Hepatocyte (in vitro differentiated cells): ENCODE measurements around the gene PRSS22. TPM values are rescaled to one million over a fixed set of nuclear protein-coding genes. Genes with fewer than 3 reads are reported as not detected.
A peak's percentile ranks its signal among the peaks of the same experiment; 100 is the strongest.

ENCODE experiments used
- DNase-seq: peaks from one replicate; pipeline ENCODE4 v3.0.0-alpha.2; 2016; ENCODE audit warnings: low spot score
- H2AFZ ChIP-seq: fragments of 200-600 bp; sonication (generic); 2 replicates; pipeline ENCODE4 v1.6.0; 2016; ENCODE audit warnings: antibody characterized with exemption, mild to moderate bottlenecking
- H3K27ac ChIP-seq: fragments of 200-600 bp; sonication (generic); 2 replicates; pipeline ENCODE4 v1.5.1; 2016; ENCODE audit warnings: mild to moderate bottlenecking
- H3K27me3 ChIP-seq: fragments of 200-600 bp; sonication (generic); 2 replicates; pipeline ENCODE4 v1.6.1; 2016
- H3K36me3 ChIP-seq: fragments of 200-600 bp; sonication (generic); replicated peaks from 2 replicates; pipeline ENCODE4 v1.5.1; 2016; ENCODE audit warnings: low read depth; ENCODE audit not compliant: insufficient read depth
- H3K4me1 ChIP-seq: fragments of 200-600 bp; sonication (generic); 2 replicates; pipeline ENCODE4 v1.5.1; 2016; ENCODE audit warnings: mild to moderate bottlenecking, moderate library complexity; ENCODE audit not compliant: insufficient read depth
- H3K4me2 ChIP-seq: fragments of 200-600 bp; sonication (generic); 2 replicates; pipeline ENCODE4 v1.6.0; 2016
- H3K4me3 ChIP-seq: fragments of 200-600 bp; sonication (generic); 2 replicates; pipeline ENCODE4 v1.5.1; 2016; ENCODE audit warnings: mild to moderate bottlenecking
- H3K79me2 ChIP-seq: fragments of 200-600 bp; sonication (generic); 2 replicates; pipeline ENCODE4 v1.6.0; 2017; ENCODE audit warnings: mild to moderate bottlenecking
- H3K9me2 ChIP-seq: fragments of 200-600 bp; sonication (generic); replicated peaks from 2 replicates; pipeline ENCODE4 v1.6.0; 2017; ENCODE audit warnings: mild to moderate bottlenecking; ENCODE audit not compliant: insufficient read depth
- H3K9me3 ChIP-seq: fragments of 200-600 bp; sonication (generic); 2 replicates; pipeline ENCODE4 v1.5.1; 2016; ENCODE audit warnings: low read depth, mild to moderate bottlenecking
- H4K20me1 ChIP-seq: fragments of 200-600 bp; sonication (generic); 2 replicates; pipeline ENCODE4 v1.6.0; 2016; ENCODE audit warnings: mild to moderate bottlenecking; ENCODE audit not compliant: insufficient read depth, poor library complexity, severe bottlenecking
- CTCF ChIP-seq: fragments of 200-600 bp; sonication (generic); IDR thresholded peaks from 2 replicates; pipeline ENCODE4 v1.5.1; 2016; ENCODE audit warnings: antibody characterized with exemption, mild to moderate bottlenecking; ENCODE audit not compliant: poor library complexity
- EZH2 ChIP-seq: fragments of 200-600 bp; sonication (generic); IDR thresholded peaks from 2 replicates; pipeline ENCODE4 v1.6.1; 2016; ENCODE audit warnings: antibody characterized with exemption, mild to moderate bottlenecking, borderline replicate concordance
- EZH2phosphoT487 ChIP-seq: fragments of 200-600 bp; sonication (generic); IDR thresholded peaks from one replicate; pipeline ENCODE4 v1.6.1; 2018; ENCODE audit warnings: antibody characterized with exemption, mild to moderate bottlenecking, low read depth, moderate library complexity; ENCODE audit not compliant: unreplicated experiment, severe bottlenecking
- WGBS: methylation state at CpG from one replicate; pipeline ENCODE4 v1.1.6; 2016; ENCODE audit warnings: low lambda C conversion rate; ENCODE audit errors: missing lambda C conversion rate; 5-methylcytosine and 5-hydroxymethylcytosine counted together
- polyA plus RNA-seq: library from polyadenylated mRNA; unstranded; fragments of >200 nt; fragmentation: Nextera tagmentation; extraction: Ambion mirVana; gene quantifications from 2 replicates; pipeline ENCODE4 v1.2.1, GENCODE V29; 2016
- total RNA-seq: library from RNA; depleted of rRNA; stranded (reverse); fragments of >200 nt; gene quantifications from 2 replicates; pipeline ENCODE4 v1.2.3, GENCODE V29; 2014

Gene PRSS22
- total and polyA plus RNA-seq, 2 experiments from 2014 or later = 60.2 to 66.3 TPM

- H3K79me2 ChIP-seq = no peaks in the 10 kb centered on the region
These were observed 44.6 kb upstream of the PRSS22 start for GRCh38 chr16:2902337-2903130.

GRCh38 chr16:2900526-2901075 lies 42.6 kb upstream of the PRSS22 start:
- Histone ChIP-seq H3K36me3 (no peaks in the 10 kb centered on the region), H3K9me2 (no peaks in the 10 kb centered on the region), H3K4me2 (no peak overlapping the region), H3K27ac (no peak overlapping the region), H3K9me3 (no peaks in the 10 kb centered on the region), H4K20me1 (no peaks in the 10 kb centered on the region), H2AFZ (no peak overlapping the region), H3K79me2 (no peaks in the 10 kb centered on the region), H3K4me3 (no peak overlapping the region), H3K4me1 (peaks cover 13% of the 10 kb centered on the region), H3K27me3 (no peaks in the 10 kb centered on the region)
- WGBS = 96% methylated on average over 15 of the region's 15 CpGs
- TF ChIP-seq EZH2phosphoT487 (no peak), EZH2 (no peak), CTCF (no peak)
- DNase-seq = no peak

More at GRCh38 chr16:2902337-2903130, 44.6 kb upstream of the PRSS22 start:
- no peak for TF ChIP-seq EZH2phosphoT487
- TF ChIP-seq EZH2 = no peak
- no peak for TF ChIP-seq CTCF
- no peak for DNase-seq
- 94% methylated on average over 9 of the region's 9 CpGs for WGBS
- Histone ChIP-seq H3K9me2 (no peaks in the 10 kb centered on the region), H4K20me1 (no peaks in the 10 kb centered on the region), H3K36me3 (no peaks in the 10 kb centered on the region), H3K27ac (no peak overlapping the region), H2AFZ (no peak overlapping the region), H3K4me1 (peaks cover 13% of the 10 kb centered on the region), H3K4me2 (no peak overlapping the region), H3K9me3 (no peaks in the 10 kb centered on the region), H3K4me3 (no peak overlapping the region), H3K27me3 (no peaks in the 10 kb centered on the region)

GRCh38 chr16:2899564-2900072 lies 41.6 kb upstream of the PRSS22 start:
- peak overlapping the region; percentile 33 for H3K27ac ChIP-seq
- no peaks in the 10 kb centered on the region for H3K27me3 ChIP-seq
- TF ChIP-seq CTCF (no peak), EZH2phosphoT487 (no peak), EZH2 (no peak)
- H2AFZ ChIP-seq = no peak overlapping the region
- H3K36me3 ChIP-seq = no peaks in the 10 kb centered on the region
- no peak for DNase-seq
- H4K20me1 ChIP-seq = no peaks in the 10 kb centered on the region
- WGBS = 87% methylated on average over 13 of the region's 13 CpGs
- peaks cover 13% of the 10 kb centered on the region for H3K4me1 ChIP-seq
- no peaks in the 10 kb centered on the region for H3K79me2 ChIP-seq
- no peak overlapping the region for H3K4me2 ChIP-seq
- H3K9me2 ChIP-seq = no peaks in the 10 kb centered on the region
- H3K9me3 ChIP-seq = no peaks in the 10 kb centered on the region
- no peak overlapping the region for H3K4me3 ChIP-seq
